ENCODE data around the gene DACT3.

DNA sequence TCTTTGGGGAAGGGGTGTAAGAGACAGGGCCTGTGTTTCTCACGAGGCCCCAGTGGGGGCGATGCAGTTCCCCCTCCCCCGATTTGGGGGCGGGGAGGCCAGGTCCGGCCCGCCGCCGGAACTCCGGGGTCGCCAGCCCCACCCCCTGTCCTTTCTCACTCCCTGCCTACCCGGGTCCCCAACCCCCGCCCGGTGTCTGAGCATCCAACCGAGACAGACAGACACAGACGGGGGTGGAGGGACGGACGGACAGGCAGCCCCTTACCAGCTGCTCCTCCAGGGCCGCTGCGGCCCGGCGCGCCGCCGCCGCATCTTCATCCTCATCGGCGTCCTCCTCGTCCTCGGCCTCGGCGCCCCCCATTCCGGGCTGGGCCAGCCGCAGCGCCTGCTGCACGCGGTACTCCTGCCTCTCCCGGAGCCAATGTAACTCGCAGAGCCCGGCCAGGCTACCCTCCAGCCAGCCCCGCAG is 397 bp downstream of the DACT3 start:
- TF ChIP-seq, protein P1, sequence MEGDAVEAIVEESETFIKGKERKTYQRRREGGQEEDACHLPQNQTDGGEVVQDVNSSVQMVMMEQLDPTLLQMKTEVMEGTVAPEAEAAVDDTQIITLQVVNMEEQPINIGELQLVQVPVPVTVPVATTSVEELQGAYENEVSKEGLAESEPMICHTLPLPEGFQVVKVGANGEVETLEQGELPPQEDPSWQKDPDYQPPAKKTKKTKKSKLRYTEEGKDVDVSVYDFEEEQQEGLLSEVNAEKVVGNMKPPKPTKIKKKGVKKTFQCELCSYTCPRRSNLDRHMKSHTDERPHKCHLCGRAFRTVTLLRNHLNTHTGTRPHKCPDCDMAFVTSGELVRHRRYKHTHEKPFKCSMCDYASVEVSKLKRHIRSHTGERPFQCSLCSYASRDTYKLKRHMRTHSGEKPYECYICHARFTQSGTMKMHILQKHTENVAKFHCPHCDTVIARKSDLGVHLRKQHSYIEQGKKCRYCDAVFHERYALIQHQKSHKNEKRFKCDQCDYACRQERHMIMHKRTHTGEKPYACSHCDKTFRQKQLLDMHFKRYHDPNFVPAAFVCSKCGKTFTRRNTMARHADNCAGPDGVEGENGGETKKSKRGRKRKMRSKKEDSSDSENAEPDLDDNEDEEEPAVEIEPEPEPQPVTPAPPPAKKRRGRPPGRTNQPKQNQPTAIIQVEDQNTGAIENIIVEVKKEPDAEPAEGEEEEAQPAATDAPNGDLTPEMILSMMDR (IDR thresholded peaks at IDR 0.05), result no peak
- TF ChIP-seq POLR2A (IDR thresholded peaks at IDR 0.05), result no peak
